UCSD-AML1 (cell line): Measurements from ENCODE around the gene SPDYE6.
"Not testable (repeated sequence)": the region's sequence is repeated elsewhere in the genome, so short reads cannot be mapped to it uniquely, and the experiment has no call there.

Experiments
- DNase-seq: peaks from one replicate; lab custom pipeline; 2025; ENCODE audit not compliant: unreplicated experiment; lab: John Stamatoyannopoulos, UW

SPDYE6 gene

GRCh38 chr7:102364394-102364886, 8.2 kb upstream of the SPDYE6 start:
- not testable (repeated sequence) for DNase-seq

- DNase-seq, result peak; percentile 88
Observed at GRCh38 chr7:102363549-102364393, 7.5 kb upstream of the SPDYE6 start.

- DNase-seq, result not testable (repeated sequence)
Observed at GRCh38 chr7:102346983-102347382, 9.3 kb downstream of the SPDYE6 start.

GRCh38 chr7:102340599-102341368, 15.5 kb downstream of the SPDYE6 start:
- not testable (repeated sequence) for DNase-seq

GRCh38 chr7:102337420-102337819, 18.8 kb downstream of the SPDYE6 start:
- not testable (repeated sequence) for DNase-seq

GRCh38 chr7:102337002-102337401, 19.2 kb downstream of the SPDYE6 start:
- DNase-seq, result not testable (repeated sequence)

- DNase-seq, result not testable (repeated sequence)
Observed at GRCh38 chr7:102335574-102335973, 20.7 kb downstream of the SPDYE6 start.

- DNase-seq, result not testable (repeated sequence)
Observed at GRCh38 chr7:102330666-102331460, 25.4 kb downstream of the SPDYE6 start.

- DNase-seq, result not testable (repeated sequence)
Observed at GRCh38 chr7:102329366-102329765, 26.9 kb downstream of the SPDYE6 start.

GRCh38 chr7:102328863-102329262, 27.4 kb downstream of the SPDYE6 start:
- not testable (repeated sequence) for DNase-seq

- not testable (repeated sequence) for DNase-seq
Observed at GRCh38 chr7:102327183-102327582, 29.1 kb downstream of the SPDYE6 start.

GRCh38 chr7:102326157-102326889, 29.9 kb downstream of the SPDYE6 start:
- no peak for DNase-seq

- not testable (repeated sequence) for DNase-seq
Observed at GRCh38 chr7:102325106-102325505, 31.1 kb downstream of the SPDYE6 start.

GRCh38 chr7:102323914-102324195, 32.4 kb downstream of the SPDYE6 start:
- no peak for DNase-seq

- no peak for DNase-seq
Observed at GRCh38 chr7:102322202-102322715, 34.0 kb downstream of the SPDYE6 start.

- no peak for DNase-seq
Observed at GRCh38 chr7:102321351-102322201, 34.7 kb downstream of the SPDYE6 start.

GRCh38 chr7:102320601-102321350, 35.5 kb downstream of the SPDYE6 start:
- no peak for DNase-seq

GRCh38 chr7:102320181-102320580, 36.1 kb downstream of the SPDYE6 start:
- DNase-seq, result no peak

- no peak for DNase-seq
Observed at GRCh38 chr7:102319671-102320070, 36.6 kb downstream of the SPDYE6 start.
